ENCODE results near the gene WDFY3. TPM values are rescaled to one million over a fixed set of nuclear protein-coding genes. Genes with fewer than 3 reads are reported as not detected.

Gene WDFY3
- total and polyA plus RNA-seq, 9 of the 15 experiments (the other 6 are each of a cell fraction or from before 2014, with no cell fraction given), result 0.58 to 13.5 (median 9.4) TPM

- no peak for TF ChIP-seq POLR3A (IDR thresholded peaks at IDR 0.05; ENCODE audit: borderline replicate concordance, extremely low read depth, insufficient read depth, insufficient read length)
These were observed 287.3 kb downstream of the WDFY3 start (continued) for GRCh38 chr4:84678976-84679744.

- 51% methylated on average over 5 of the region's 5 CpGs for WGBS (ENCODE audit: insufficient coverage, low coverage, missing lambda C conversion rate)
- BruUV-seq (replicated peaks), result no TSS peak
- H3K9ac ChIP-seq (ENCODE audit: insufficient read depth in 1 of 2, low read depth in 2 of 2, low read length in 2 of 2), result no peak overlapping the region
These were observed 288.5 kb downstream of the WDFY3 start for GRCh38 chr4:84677995-84678394.

More at GRCh38 chr4:84677995-84678394, 288.5 kb downstream of the WDFY3 start:
- POLR2A ChIA-PET, result interaction anchor here (0.6 kb wide), 1 partner anchor 307 kb away, joined by 5 read pairs; no protein-coding TSS in a partner anchor
- no peaks in the 10 kb centered on the region for H3K36me3 ChIP-seq (ENCODE audit: control insufficient read depth, insufficient read depth, low read length)
- H3K4me2 ChIP-seq (ENCODE audit: insufficient read depth, low read length), result no peak overlapping the region
- no peaks in the 10 kb centered on the region for H3K27me3 ChIP-seq (ENCODE audit: control insufficient read depth in 2 of 2, insufficient read depth in 2 of 2, low read length in 2 of 2)
- H2AFZ ChIP-seq (ENCODE audit: low read depth, low read length), result no peak overlapping the region
- DNase-seq (ENCODE audit: extremely low read depth in 1 of 4, low spot score in 3 of 4) (no peak), ATAC-seq (no peak), FAIRE-seq (no peak)
- H3K4me1 ChIP-seq (replicated peaks in 1 of 2; ENCODE audit: control insufficient read depth in 2 of 2, insufficient read depth in 2 of 2, low read length in 2 of 2), result peaks cover 0 to 14% of the 10 kb centered on the region in 2 experiments; a peak in 4 of 5 replicates
- TF ChIP-seq ZNF780A (CRISPR knock-in tag; IDR thresholded peaks at IDR 0.05) (no peak), NR4A1 (CRISPR knock-in tag; IDR thresholded peaks at IDR 0.05) (no peak), NR4A1 (tag; IDR thresholded peaks at IDR 0.05) (no peak), ZNF644 (tag; IDR thresholded peaks at IDR 0.05; ENCODE audit: low read depth) (no peak), RB1 (IDR thresholded peaks at IDR 0.05; ENCODE audit: low read depth) (no peak), CUX1 (CRISPR knock-in tag; IDR thresholded peaks at IDR 0.05) (no peak), SREBF1 (IDR thresholded peaks at IDR 0.05; ENCODE audit: borderline replicate concordance, low read depth, low read length) (no peak)
- H3K4me3 ChIP-seq, result no peak overlapping the region
- no peaks in the 10 kb centered on the region for H3K9me3 ChIP-seq (replicated peaks; ENCODE audit: control insufficient read depth, insufficient read depth, low read depth, low read length)
- no peak overlapping the region for H3K27ac ChIP-seq (ENCODE audit: extremely low read depth, low read depth, low read length)
- H3K9me1 ChIP-seq (ENCODE audit: control insufficient read depth, insufficient read depth, low read length), result no peaks in the 10 kb centered on the region
- no peaks in the 10 kb centered on the region for H3K79me2 ChIP-seq (ENCODE audit: control insufficient read depth, insufficient read depth, low read length)
- no peaks in the 10 kb centered on the region for H4K20me1 ChIP-seq (replicated peaks; ENCODE audit: control insufficient read depth, insufficient read depth, low read length)
- in situ Hi-C loops (cut with MboI), result no loop called here
- CTCF ChIA-PET (ENCODE audit: low intra/inter-chr PET ratio), result no interaction called here
- intact Hi-C loops (cut with micrococcal nuclease), result no loop called here
